HCT116 (cell line): Measurements from ENCODE around the gene PRKCA. TPM values are rescaled to one million over a fixed set of nuclear protein-coding genes. Genes with fewer than 3 reads are reported as not detected.

Experiments used
- ATAC-seq: fragments of 200-7000 bp; cut with Tn5 transposase; 2 replicates; pipeline ENCODE4 v1.9.1; 2020; ENCODE audit warnings: mild to moderate bottlenecking, moderate library complexity
- BruUV-seq: library from RNA; stranded (reverse); fragments of 400-500 nt; replicated peaks from 2 replicates; lab custom pipeline; 2021; lab: Mats Ljungman, UMichigan
- CTCF ChIA-PET: fragments of 300-600 bp; sonication (Branson Sonifier 250); formaldehyde crosslinking; loops from one replicate; lab custom pipeline; 2021; ENCODE audit warnings: antibody characterized with exemption; lab: Charles Lee
- POLR2A ChIA-PET: fragments of 300-600, 350-600 bp; sonication (Branson Sonifier 250); formaldehyde crosslinking; loops from one replicate; lab custom pipeline; 2021; ENCODE audit warnings: antibody characterized with exemption; lab: Charles Lee
- RAD21 ChIA-PET, 2 experiments: fragments of 300-600 bp; sonication (Branson Sonifier 250); formaldehyde crosslinking; loops; one replicate each; lab custom pipeline; 2023; ENCODE audit warnings: low total read pairs in 2 of 2; ENCODE audit not compliant: uncharacterized antibody in 2 of 2, unreplicated experiment in 2 of 2, low non-redundant PET in 1 of 2; lab: Charles Lee
- DNase-seq: peaks from one replicate; pipeline ENCODE4 v3.0.0-alpha.2; 2010; ENCODE audit warnings: low read depth, low spot score
- H2AFZ ChIP-seq: fragments of 200-600 bp; shearing (Covaris generic), sonication (generic); 2 replicates; pipeline ENCODE4 v1.6.1; 2017; ENCODE audit warnings: low read depth, mixed run types, mixed read lengths, antibody characterized with exemption, low read length; ENCODE audit not compliant: poor library complexity, severe bottlenecking
- H3K27ac ChIP-seq: 2 replicates; pipeline ENCODE4 v1.5.1; 2012; ENCODE audit warnings: low read depth, low read length
- H3K27me3 ChIP-seq: fragments of 200-600 bp; sonication (generic); 2 replicates; pipeline ENCODE4 v1.6.1; 2016; ENCODE audit warnings: mixed run types, low read length, mixed read lengths; ENCODE audit not compliant: insufficient read depth
- H3K36me3 ChIP-seq, 2 experiments: fragments of 200-500 bp in 1 of 2; fragments of 200-600 bp in 1 of 2; sonication (Bioruptor generic) in 1 of 2; sonication (generic) in 1 of 2; 2 replicates each; pipeline versions ENCODE4 v1.5.1 to v1.6.1; 2014 to 2016; ENCODE audit warnings: low read length in 2 of 2, inconsistent platforms in 1 of 2, mixed read lengths in 1 of 2, mixed run types in 1 of 2; ENCODE audit not compliant: insufficient read depth in 2 of 2, control insufficient read depth in 1 of 2
- H3K4me1 ChIP-seq, 2 experiments: fragments of 200-600 bp in 1 of 2; sonication (generic) in 1 of 2; 2 replicates each; pipeline versions ENCODE4 v1.5.1 to v1.6.1; 2012 to 2017; ENCODE audit warnings: low read length in 2 of 2, inconsistent platforms in 1 of 2, mild to moderate bottlenecking in 1 of 2, mixed read lengths in 1 of 2, mixed run types in 1 of 2, moderate library complexity in 1 of 2; ENCODE audit not compliant: insufficient read depth in 2 of 2, control insufficient read depth in 1 of 2
- H3K4me2 ChIP-seq: fragments of 200-600 bp; sonication (generic); 2 replicates; pipeline ENCODE4 v1.6.1; 2017; ENCODE audit warnings: mixed run types, low read length, mixed read lengths
- H3K4me3 ChIP-seq, 2 experiments: fragments of 200-600 bp in 1 of 2; sonication (generic) in 1 of 2; replicated peaks in 1 of 2; 2 replicates each; pipeline ENCODE4 v1.5.1; 2011 to 2016; ENCODE audit warnings: low read length in 2 of 2, control low read depth in 1 of 2, low read depth in 1 of 2, mild to moderate bottlenecking in 1 of 2, mixed read lengths in 1 of 2, mixed run types in 1 of 2
- H3K79me2 ChIP-seq: fragments of 200-600 bp; sonication (generic); 2 replicates; pipeline ENCODE4 v1.6.1; 2017; ENCODE audit warnings: mild to moderate bottlenecking, mixed run types, low read length, moderate library complexity, mixed read lengths; ENCODE audit not compliant: insufficient read depth
- H3K9ac ChIP-seq: fragments of 200-600 bp; sonication (generic); 2 replicates; pipeline ENCODE4 v1.6.1; 2016; ENCODE audit warnings: low read length, mixed read lengths
- H3K9me2 ChIP-seq: fragments of 200-600 bp; sonication (generic), shearing (Covaris generic); 2 replicates; pipeline ENCODE4 v1.6.1; 2017; ENCODE audit warnings: mixed run types, mild to moderate bottlenecking, moderate library complexity; ENCODE audit not compliant: insufficient read depth
- H3K9me3 ChIP-seq, 2 experiments: fragments of 200-500 bp in 1 of 2; fragments of 200-600 bp in 1 of 2; sonication (Bioruptor generic) in 1 of 2; sonication (generic) in 1 of 2; 2 replicates each; pipeline ENCODE4 v1.6.1; 2014 to 2017; ENCODE audit warnings: low read length in 2 of 2, mixed read lengths in 2 of 2, inconsistent platforms in 1 of 2, low read depth in 1 of 2, mild to moderate bottlenecking in 1 of 2, mixed run types in 1 of 2, moderate library complexity in 1 of 2; ENCODE audit not compliant: control insufficient read depth in 1 of 2, insufficient read depth in 1 of 2
- H4K20me1 ChIP-seq: fragments of 200-600 bp; sonication (generic), shearing (Covaris generic); 2 replicates; pipeline ENCODE4 v1.6.1; 2017; ENCODE audit warnings: mixed run types, mild to moderate bottlenecking, moderate library complexity; ENCODE audit not compliant: insufficient read depth
- CBX3 ChIP-seq: IDR thresholded peaks from 2 replicates; pipeline ENCODE4 v1.6.1; 2012; ENCODE audit warnings: low read depth
- CEBPB ChIP-seq: IDR thresholded peaks from 2 replicates; pipeline ENCODE4 v1.6.1; 2012; ENCODE audit warnings: low read depth
- ELF1 ChIP-seq: IDR thresholded peaks from 2 replicates; pipeline ENCODE4 v1.6.1; 2012; ENCODE audit warnings: low read depth, borderline replicate concordance
- EZH2phosphoT487 ChIP-seq: fragments of 200-600 bp; IDR thresholded peaks from 2 replicates; pipeline ENCODE4 v1.6.1; 2018; ENCODE audit warnings: antibody characterized with exemption, borderline replicate concordance
- FOSL1 ChIP-seq: IDR thresholded peaks from 2 replicates; pipeline ENCODE4 v1.6.1; 2012; ENCODE audit warnings: low read depth
- JUND ChIP-seq: IDR thresholded peaks from 2 replicates; pipeline ENCODE4 v1.6.1; 2012
- POLR2A ChIP-seq: IDR thresholded peaks from 2 replicates; pipeline ENCODE4 v1.7.0; 2011; ENCODE audit warnings: borderline replicate concordance; ENCODE audit not compliant: insufficient read depth, insufficient read length; ENCODE audit errors: extremely low read depth
- RAD21 ChIP-seq: IDR thresholded peaks from 2 replicates; pipeline ENCODE4 v1.6.1; 2012; ENCODE audit warnings: low read depth, mild to moderate bottlenecking
- REST ChIP-seq: IDR thresholded peaks from 2 replicates; pipeline ENCODE4 v1.6.1; 2012; ENCODE audit warnings: low read depth
- SIN3A ChIP-seq: IDR thresholded peaks from 2 replicates; pipeline ENCODE4 v1.6.1; 2012; ENCODE audit warnings: low read depth
- SRF ChIP-seq: IDR thresholded peaks from 2 replicates; pipeline ENCODE4 v1.6.1; 2012; ENCODE audit warnings: low read depth
- TCF7L2 ChIP-seq: IDR thresholded peaks from 2 replicates; pipeline ENCODE4 v1.7.0; 2011; ENCODE audit warnings: borderline replicate concordance, inconsistent platforms; ENCODE audit not compliant: insufficient read depth, insufficient read length; ENCODE audit errors: extremely low read depth
- YY1 ChIP-seq: IDR thresholded peaks from 2 replicates; pipeline ENCODE4 v1.6.1; 2011; ENCODE audit warnings: low read length, low read depth, moderate library complexity, mild to moderate bottlenecking; ENCODE audit not compliant: insufficient replicate concordance; ENCODE audit errors: extremely low read depth
- ZBTB33 ChIP-seq: IDR thresholded peaks from 2 replicates; pipeline ENCODE4 v1.6.1; 2011; ENCODE audit warnings: mild to moderate bottlenecking, low read length, moderate library complexity; ENCODE audit not compliant: insufficient replicate concordance; ENCODE audit errors: extremely low read depth
- ZFX ChIP-seq: fragments of 450-650 bp; IDR thresholded peaks from 2 replicates; pipeline ENCODE4 v1.6.1; 2017
- ZNF274 ChIP-seq: fragments of 200-500 bp; sonication (Bioruptor generic); IDR thresholded peaks from 2 replicates; pipeline ENCODE4 v1.6.1; 2014; ENCODE audit warnings: mild to moderate bottlenecking, low read depth, low read length, inconsistent platforms
- intact Hi-C: fragments of 100-400 bp; cut with micrococcal nuclease; formaldehyde crosslinking; loops from 2 replicates; pipeline ENCODE4 v1.10.0; 2022
- total RNA-seq: library from RNA; stranded (reverse); gene quantifications from one replicate; pipeline ENCODE4 v1.2.1, GENCODE V29; 2021; ENCODE audit not compliant: unreplicated experiment
- TF ChIP-seq, protein P1 (sequence below), 3 experiments: fragments of 200-600 bp in 1 of 3; sonication (generic) in 1 of 3; IDR thresholded peaks in 2 of 3; conservative IDR thresholded peaks in 1 of 3; 2 replicates each; pipeline ENCODE4 v1.5.1; 2012 to 2017; ENCODE audit warnings: low read depth in 2 of 3, low read length in 2 of 3, antibody characterized with exemption in 1 of 3, borderline replicate concordance in 1 of 3, control low read depth in 1 of 3, mild to moderate bottlenecking in 1 of 3, mixed read lengths in 1 of 3, mixed run types in 1 of 3, moderate library complexity in 1 of 3; ENCODE audit not compliant: insufficient read depth in 1 of 3

PRKCA gene
- total RNA-seq, 1 experiment from 2014 or later = 18.8 TPM

DNA sequence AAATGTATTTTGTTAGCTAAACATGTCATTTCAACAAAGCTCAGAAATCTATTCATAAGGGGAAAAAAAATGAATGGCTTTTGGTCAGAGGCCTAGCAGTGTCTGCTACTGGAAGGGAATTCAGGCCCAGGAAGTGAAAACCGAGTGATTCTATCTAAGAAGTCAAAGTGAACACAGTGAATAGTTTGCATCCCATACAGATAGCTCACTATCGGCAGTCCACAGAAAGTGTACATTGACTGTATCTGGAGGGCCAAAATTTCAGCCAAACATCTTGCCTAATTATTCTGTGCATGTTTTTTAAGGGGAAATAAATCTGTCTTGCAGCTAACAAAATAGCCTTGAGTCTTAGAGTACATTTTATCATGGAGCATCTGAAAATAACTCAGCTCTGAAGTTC, 318.1 kb downstream of the PRKCA start:
- no peaks in the 10 kb centered on the region for H3K9me3 ChIP-seq
- no peak overlapping the region for H3K27ac ChIP-seq
- ChIA-PET RAD21 (no interaction called here), POLR2A (no interaction called here), CTCF (interaction anchor here (1.6 kb wide), 1 partner anchor 54 kb away, joined by 3 read pairs; no protein-coding TSS in a partner anchor)
- no peak overlapping the region for H3K4me2 ChIP-seq
- TF ChIP-seq CBX3 (no peak), ZBTB33 (no peak), SRF (no peak), SIN3A (no peak), POLR2A (no peak), ZNF274 (no peak), JUND (no peak), CEBPB (no peak), ZFX (no peak), REST (no peak), EZH2phosphoT487 (no peak), TCF7L2 (no peak), YY1 (no peak), RAD21 (no peak), ELF1 (no peak), FOSL1 (no peak)
- TF ChIP-seq, protein P1, sequence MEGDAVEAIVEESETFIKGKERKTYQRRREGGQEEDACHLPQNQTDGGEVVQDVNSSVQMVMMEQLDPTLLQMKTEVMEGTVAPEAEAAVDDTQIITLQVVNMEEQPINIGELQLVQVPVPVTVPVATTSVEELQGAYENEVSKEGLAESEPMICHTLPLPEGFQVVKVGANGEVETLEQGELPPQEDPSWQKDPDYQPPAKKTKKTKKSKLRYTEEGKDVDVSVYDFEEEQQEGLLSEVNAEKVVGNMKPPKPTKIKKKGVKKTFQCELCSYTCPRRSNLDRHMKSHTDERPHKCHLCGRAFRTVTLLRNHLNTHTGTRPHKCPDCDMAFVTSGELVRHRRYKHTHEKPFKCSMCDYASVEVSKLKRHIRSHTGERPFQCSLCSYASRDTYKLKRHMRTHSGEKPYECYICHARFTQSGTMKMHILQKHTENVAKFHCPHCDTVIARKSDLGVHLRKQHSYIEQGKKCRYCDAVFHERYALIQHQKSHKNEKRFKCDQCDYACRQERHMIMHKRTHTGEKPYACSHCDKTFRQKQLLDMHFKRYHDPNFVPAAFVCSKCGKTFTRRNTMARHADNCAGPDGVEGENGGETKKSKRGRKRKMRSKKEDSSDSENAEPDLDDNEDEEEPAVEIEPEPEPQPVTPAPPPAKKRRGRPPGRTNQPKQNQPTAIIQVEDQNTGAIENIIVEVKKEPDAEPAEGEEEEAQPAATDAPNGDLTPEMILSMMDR (IDR thresholded peaks at IDR 0.05 in 2 of 3, conservative IDR thresholded peaks at IDR 0.05 in 1 of 3; ENCODE audit: borderline replicate concordance in 1 of 3, insufficient read depth in 1 of 3, low read depth in 2 of 3, low read length in 2 of 3) = no peak
- H3K36me3 ChIP-seq = no peaks in the 10 kb centered on the region
- no peak overlapping the region for H3K9ac ChIP-seq
- H4K20me1 ChIP-seq = no peaks in the 10 kb centered on the region
- no peaks in the 10 kb centered on the region for H3K9me2 ChIP-seq
- H3K79me2 ChIP-seq = no peaks in the 10 kb centered on the region
- H2AFZ ChIP-seq = no peak overlapping the region
- no TSS peak for BruUV-seq
- H3K27me3 ChIP-seq = no peaks in the 10 kb centered on the region
- no peak overlapping the region for H3K4me3 ChIP-seq
- intact Hi-C loops = no loop called here
- no peaks in the 10 kb centered on the region for H3K4me1 ChIP-seq
- ATAC-seq = no peak
- no peak for DNase-seq
